ACHN (cell line): ENCODE measurements around the gene HOXC4.

ENCODE experiments used
- DNase-seq: peaks from one replicate; pipeline ENCODE4 v3.0.0-alpha.2; 2015
- in situ Hi-C: cut with HindIII; loops from 2 replicates; pipeline ENCODE4 v1.10.0; 2017; ENCODE audit warnings: low sequenced_read_pairs, low pct_ligation_motif_present, low pct_unique_long_range_greater_than_20kb

Gene HOXC4

GRCh38 chr12:54025499-54026405, 27.9 kb upstream of the HOXC4 start:
- in situ Hi-C loops, result no loop called here
- DNase-seq, result no peak

- no peak for DNase-seq
- in situ Hi-C loops, result no loop called here
These were observed 26.8 kb upstream of the HOXC4 start for GRCh38 chr12:54026640-54027441.

GRCh38 chr12:54027442-54027786, 26.2 kb upstream of the HOXC4 start:
- no peak for DNase-seq
- in situ Hi-C loops, result no loop called here

GRCh38 chr12:54028314-54029201, 25.1 kb upstream of the HOXC4 start, which contains the start of gene HOXC6:
HOXC6 (plus strand) TSS chr12:54028440; CDS start chr12:54028522, 82 bp downstream.
- in situ Hi-C loops, result no loop called here
- DNase-seq, result no peak

GRCh38 chr12:54029529-54030441, 23.9 kb upstream of the HOXC4 start:
- DNase-seq, result no peak
- in situ Hi-C loops, result no loop called here

GRCh38 chr12:54030442-54030801, 23.2 kb upstream of the HOXC4 start:
- DNase-seq, result no peak
- in situ Hi-C loops, result no loop called here

GRCh38 chr12:54030889-54031471, 22.7 kb upstream of the HOXC4 start:
- in situ Hi-C loops, result no loop called here
- no peak for DNase-seq

- DNase-seq, result no peak
- in situ Hi-C loops, result no loop called here
These were observed 22.2 kb upstream of the HOXC4 start for GRCh38 chr12:54031480-54031879.

- no peak for DNase-seq
- in situ Hi-C loops, result no loop called here
These were observed 21.5 kb upstream of the HOXC4 start for GRCh38 chr12:54032086-54032619.

GRCh38 chr12:54032627-54033100, 21.0 kb upstream of the HOXC4 start, which contains the start of gene HOXC5:
HOXC5 (plus strand) TSS chr12:54033050; CDS start chr12:54033123, 73 bp downstream.
- in situ Hi-C loops, result no loop called here
- peak; percentile 89 for DNase-seq

GRCh38 chr12:54033106-54033979, 20.3 kb upstream of the HOXC4 start:
- peak; percentile 65 for DNase-seq
- in situ Hi-C loops, result no loop called here

- in situ Hi-C loops, result no loop called here
- DNase-seq, result peak; percentile 30
These were observed 19.5 kb upstream of the HOXC4 start for GRCh38 chr12:54033980-54034784.

GRCh38 chr12:54034785-54035310, 18.8 kb upstream of the HOXC4 start:
- no peak for DNase-seq
- in situ Hi-C loops, result no loop called here

- in situ Hi-C loops, result no loop called here
- DNase-seq, result no peak
These were observed 17.9 kb upstream of the HOXC4 start for GRCh38 chr12:54035568-54036264.
